ENCODE results near the gene NEXN. TPM values are rescaled to one million over a fixed set of nuclear protein-coding genes. Genes with fewer than 3 reads are reported as not detected.
A peak's percentile ranks its signal among the peaks of the same experiment; 100 is the strongest.

NEXN gene
- total and polyA plus RNA-seq, 2 of the 13 experiments (the other 11 are each of a cell fraction or from before 2014, with no cell fraction given), result 0.07 to 0.97 TPM

- TF ChIP-seq, protein P1, sequence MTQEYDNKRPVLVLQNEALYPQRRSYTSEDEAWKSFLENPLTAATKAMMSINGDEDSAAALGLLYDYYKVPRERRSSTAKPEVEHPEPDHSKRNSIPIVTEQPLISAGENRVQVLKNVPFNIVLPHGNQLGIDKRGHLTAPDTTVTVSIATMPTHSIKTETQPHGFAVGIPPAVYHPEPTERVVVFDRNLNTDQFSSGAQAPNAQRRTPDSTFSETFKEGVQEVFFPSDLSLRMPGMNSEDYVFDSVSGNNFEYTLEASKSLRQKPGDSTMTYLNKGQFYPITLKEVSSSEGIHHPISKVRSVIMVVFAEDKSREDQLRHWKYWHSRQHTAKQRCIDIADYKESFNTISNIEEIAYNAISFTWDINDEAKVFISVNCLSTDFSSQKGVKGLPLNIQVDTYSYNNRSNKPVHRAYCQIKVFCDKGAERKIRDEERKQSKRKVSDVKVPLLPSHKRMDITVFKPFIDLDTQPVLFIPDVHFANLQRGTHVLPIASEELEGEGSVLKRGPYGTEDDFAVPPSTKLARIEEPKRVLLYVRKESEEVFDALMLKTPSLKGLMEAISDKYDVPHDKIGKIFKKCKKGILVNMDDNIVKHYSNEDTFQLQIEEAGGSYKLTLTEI (CRISPR knock-in tag; conservative IDR thresholded peaks at IDR 0.05), result no peak
- TF ChIP-seq CEBPG (CRISPR knock-in tag; IDR thresholded peaks at IDR 0.05) (no peak), NFAT5 (CRISPR knock-in tag; IDR thresholded peaks at IDR 0.05) (no peak), HMGA1 (CRISPR knock-in tag; conservative IDR thresholded peaks at IDR 0.05) (no peak), ZNF709 (CRISPR knock-in tag; IDR thresholded peaks at IDR 0.05) (no peak), MTERF4 (CRISPR knock-in tag; IDR thresholded peaks at IDR 0.05) (no peak), ZNF891 (CRISPR knock-in tag; IDR thresholded peaks at IDR 0.05) (0 out of 2 replicates have a peak, but pooled peaks have one; percentile 16), FOXJ3 (CRISPR knock-in tag; IDR thresholded peaks at IDR 0.05; ENCODE audit: borderline replicate concordance) (no peak), HNF4A (CRISPR knock-in tag; IDR thresholded peaks at IDR 0.05) (no peak), ZNF652 (CRISPR knock-in tag; IDR thresholded peaks at IDR 0.05; ENCODE audit: borderline replicate concordance, low read depth) (no peak), MEIS2 (CRISPR knock-in tag; IDR thresholded peaks at IDR 0.05) (no peak)
- TF ChIP-seq, protein P2, sequence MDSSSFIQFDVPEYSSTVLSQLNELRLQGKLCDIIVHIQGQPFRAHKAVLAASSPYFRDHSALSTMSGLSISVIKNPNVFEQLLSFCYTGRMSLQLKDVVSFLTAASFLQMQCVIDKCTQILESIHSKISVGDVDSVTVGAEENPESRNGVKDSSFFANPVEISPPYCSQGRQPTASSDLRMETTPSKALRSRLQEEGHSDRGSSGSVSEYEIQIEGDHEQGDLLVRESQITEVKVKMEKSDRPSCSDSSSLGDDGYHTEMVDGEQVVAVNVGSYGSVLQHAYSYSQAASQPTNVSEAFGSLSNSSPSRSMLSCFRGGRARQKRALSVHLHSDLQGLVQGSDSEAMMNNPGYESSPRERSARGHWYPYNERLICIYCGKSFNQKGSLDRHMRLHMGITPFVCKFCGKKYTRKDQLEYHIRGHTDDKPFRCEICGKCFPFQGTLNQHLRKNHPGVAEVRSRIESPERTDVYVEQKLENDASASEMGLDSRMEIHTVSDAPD (CRISPR knock-in tag; IDR thresholded peaks at IDR 0.05), result no peak
- TF ChIP-seq, protein P3, sequence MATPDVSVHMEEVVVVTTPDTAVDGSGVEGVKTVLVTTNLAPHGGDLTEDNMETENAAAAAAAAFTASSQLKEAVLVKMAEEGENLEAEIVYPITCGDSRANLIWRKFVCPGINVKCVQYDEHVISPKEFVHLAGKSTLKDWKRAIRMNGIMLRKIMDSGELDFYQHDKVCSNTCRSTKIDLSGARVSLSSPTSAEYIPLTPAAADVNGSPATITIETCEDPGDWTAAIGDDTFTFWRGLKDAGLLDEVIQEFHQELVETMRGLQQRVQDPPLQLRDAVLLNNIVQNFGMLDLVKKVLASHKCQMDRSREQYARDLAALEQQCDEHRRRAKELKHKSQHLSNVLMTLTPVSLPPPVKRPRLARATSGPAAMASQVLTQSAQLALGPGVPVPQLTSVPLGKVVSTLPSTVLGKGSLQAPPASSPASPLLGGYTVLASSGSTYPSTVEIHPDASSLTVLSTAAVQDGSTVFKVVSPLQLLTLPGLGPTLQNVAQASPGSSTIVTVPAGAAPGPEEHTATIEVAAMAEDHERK (CRISPR knock-in tag; IDR thresholded peaks at IDR 0.05; ENCODE audit: low read depth), result no peak
- TF ChIP-seq, protein P4, sequence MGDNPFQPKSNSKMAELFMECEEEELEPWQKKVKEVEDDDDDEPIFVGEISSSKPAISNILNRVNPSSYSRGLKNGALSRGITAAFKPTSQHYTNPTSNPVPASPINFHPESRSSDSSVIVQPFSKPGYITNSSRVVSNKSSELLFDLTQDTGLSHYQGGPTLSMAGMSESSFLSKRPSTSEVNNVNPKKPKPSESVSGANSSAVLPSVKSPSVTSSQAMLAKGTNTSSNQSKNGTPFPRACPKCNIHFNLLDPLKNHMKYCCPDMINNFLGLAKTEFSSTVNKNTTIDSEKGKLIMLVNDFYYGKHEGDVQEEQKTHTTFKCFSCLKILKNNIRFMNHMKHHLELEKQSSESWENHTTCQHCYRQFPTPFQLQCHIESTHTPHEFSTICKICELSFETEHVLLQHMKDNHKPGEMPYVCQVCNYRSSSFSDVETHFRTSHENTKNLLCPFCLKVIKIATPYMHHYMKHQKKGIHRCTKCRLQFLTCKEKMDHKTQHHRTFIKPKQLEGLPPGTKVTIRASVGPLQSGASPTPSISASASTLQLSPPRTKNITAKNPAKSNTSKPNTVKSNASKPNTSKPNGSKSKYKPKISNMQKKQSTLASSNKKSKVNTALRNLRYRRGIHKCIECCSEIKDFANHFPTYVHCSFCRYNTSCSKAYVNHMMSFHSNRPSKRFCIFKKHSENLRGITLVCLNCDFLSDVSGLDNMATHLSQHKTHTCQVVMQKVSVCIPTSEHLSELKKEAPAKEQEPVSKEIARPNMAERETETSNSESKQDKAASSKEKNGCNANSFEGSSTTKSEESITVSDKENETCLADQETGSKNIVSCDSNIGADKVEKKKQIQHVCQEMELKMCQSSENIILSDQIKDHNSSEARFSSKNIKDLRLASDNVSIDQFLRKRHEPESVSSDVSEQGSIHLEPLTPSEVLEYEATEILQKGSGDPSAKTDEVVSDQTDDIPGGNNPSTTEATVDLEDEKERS (CRISPR knock-in tag; IDR thresholded peaks at IDR 0.05), result peak; percentile 72; the same call in 1 of the 2 replicates
Measured at GRCh38 chr1:77888081-77888780, at the start of gene NEXN (continued).

Measured in HepG2 (cell line).